Measurements from ENCODE around the gene BTRC.
"Not testable (repeated sequence)": the region's sequence is repeated elsewhere in the genome, so short reads cannot be mapped to it uniquely, and the experiment has no call there.

Gene BTRC

GRCh38 chr10:101330631-101331225 is 23.2 kb upstream of the BTRC start:
- H3K27ac ChIP-seq, result no peak overlapping the region
- H3K4me3 ChIP-seq, result no peak overlapping the region
- no peak for DNase-seq (ENCODE audit: low spot score)
- no peak for TF ChIP-seq CTCF (IDR thresholded peaks at IDR 0.05)

GRCh38 chr10:101331956-101332355 is 22.0 kb upstream of the BTRC start:
- H3K27ac ChIP-seq, result no peak overlapping the region
- DNase-seq (ENCODE audit: low spot score), result no peak
- no peak for TF ChIP-seq CTCF (IDR thresholded peaks at IDR 0.05)
- H3K4me3 ChIP-seq, result no peak overlapping the region

- DNase-seq (ENCODE audit: low spot score); H3K27ac ChIP-seq; H3K4me3 ChIP-seq: not testable (repeated sequence)
Observed at GRCh38 chr10:101334259-101334658, 19.7 kb upstream of the BTRC start.

- no peak for DNase-seq (ENCODE audit: low spot score)
- Histone ChIP-seq H3K27ac (no peak overlapping the region), H3K4me3 (no peak overlapping the region)
- no peak for TF ChIP-seq CTCF (IDR thresholded peaks at IDR 0.05)
Observed at GRCh38 chr10:101336382-101336781, 17.6 kb upstream of the BTRC start.

GRCh38 chr10:101337836-101338235 is 16.1 kb upstream of the BTRC start:
- no peak overlapping the region for H3K27ac ChIP-seq
- H3K4me3 ChIP-seq, result no peak overlapping the region
- TF ChIP-seq CTCF (IDR thresholded peaks at IDR 0.05), result no peak

GRCh38 chr10:101341438-101341837 is 12.5 kb upstream of the BTRC start:
- DNase-seq (ENCODE audit: low spot score), result no peak
- Histone ChIP-seq H3K27ac (no peak overlapping the region), H3K4me3 (no peak overlapping the region)
- no peak for TF ChIP-seq CTCF (IDR thresholded peaks at IDR 0.05)

More at GRCh38 chr10:101337836-101338235, 16.1 kb upstream of the BTRC start:
- no peak for DNase-seq (ENCODE audit: low spot score)

GRCh38 chr10:101346177-101346576 is 7.8 kb upstream of the BTRC start:
- no peak for TF ChIP-seq CTCF (IDR thresholded peaks at IDR 0.05)
- no peak overlapping the region for H3K27ac ChIP-seq
- no peak for DNase-seq (ENCODE audit: low spot score)
- no peak overlapping the region for H3K4me3 ChIP-seq

GRCh38 chr10:101351017-101351416 is 2.9 kb upstream of the BTRC start:
- no peak for TF ChIP-seq CTCF (IDR thresholded peaks at IDR 0.05)
- H3K27ac ChIP-seq, result no peak overlapping the region
- H3K4me3 ChIP-seq, result no peak overlapping the region
- DNase-seq (ENCODE audit: low spot score), result no peak

Data from coronary artery (tissue), 2 donors.